B cell (primary cell): Measurements from ENCODE around the gene MSL1. TPM values are rescaled to one million over a fixed set of nuclear protein-coding genes. Genes with fewer than 3 reads are reported as not detected.

Experiments
- ATAC-seq: fragments of 200-7000 bp; cut with Tn5 transposase; one replicate; pipeline ENCODE4 v1.10.0; 2021; ENCODE audit warnings: low read depth, mild to moderate bottlenecking, moderate number of reproducible peaks, moderate library complexity
- CTCF ChIA-PET: fragments of 350-600 bp; sonication (Branson Sonifier 250); formaldehyde crosslinking; loops from one replicate; lab custom pipeline; 2021; ENCODE audit warnings: antibody characterized with exemption, inconsistent platforms; lab: Charles Lee
- POLR2A ChIA-PET: fragments of 350-600 bp; sonication (Branson Sonifier 250); formaldehyde crosslinking; loops from one replicate; lab custom pipeline; 2021; ENCODE audit warnings: antibody characterized with exemption; lab: Charles Lee
- DNase-seq: peaks from one replicate; pipeline ENCODE4 v3.0.0; 2013
- H2AFZ ChIP-seq: 2 replicates; pipeline ENCODE4 v1.6.1; 2012; ENCODE audit warnings: mild to moderate bottlenecking, low read depth, low read length; ENCODE audit not compliant: insufficient read depth, poor library complexity, severe bottlenecking
- H3K27ac ChIP-seq, 2 donors: 1 replicate in 1 of 2; 2 replicates in 1 of 2; pipeline ENCODE4 v1.5.1; 2012 to 2013; ENCODE audit warnings: low read length in 2 of 2, mild to moderate bottlenecking in 2 of 2, moderate library complexity in 1 of 2
- H3K27me3 ChIP-seq, 4 experiments: fragments of 200-600 bp in 1 of 4; sonication (generic) in 1 of 4; replicated peaks in 1 of 4; 1 replicate in 2 of 4; 2 replicates in 2 of 4; pipeline versions ENCODE4 v1.6.1 to v1.7.0; 2013 to 2016; ENCODE audit warnings: low read length in 3 of 4, mild to moderate bottlenecking in 2 of 4, mixed read lengths in 1 of 4, moderate library complexity in 1 of 4; ENCODE audit not compliant: insufficient read depth in 4 of 4, control insufficient read depth in 3 of 4; ENCODE audit errors: control extremely low read depth in 1 of 4
- H3K36me3 ChIP-seq, 2 experiments: replicated peaks in 1 of 2; 1 replicate in 1 of 2; 2 replicates in 1 of 2; pipeline versions ENCODE4 v1.6.1 to v1.7.1; 2013; ENCODE audit warnings: low read length in 1 of 2; ENCODE audit not compliant: insufficient read depth in 2 of 2, control insufficient read depth in 1 of 2; ENCODE audit errors: control extremely low read depth in 1 of 2, extremely low read depth in 1 of 2
- H3K4me1 ChIP-seq, 2 donors: fragments of 200-600 bp in 1 of 2; sonication (generic) in 1 of 2; 1 replicate in 1 of 2; 2 replicates in 1 of 2; pipeline versions ENCODE4 v1.5.1 to v1.6.1; 2013 to 2017; ENCODE audit warnings: low read length in 2 of 2; ENCODE audit not compliant: control insufficient read depth in 2 of 2, insufficient read depth in 2 of 2
- H3K4me2 ChIP-seq: replicated peaks from 2 replicates; pipeline ENCODE3; 2012; ENCODE audit warnings: mild to moderate bottlenecking, low read depth, low read length; ENCODE audit not compliant: poor library complexity, severe bottlenecking
- H3K4me3 ChIP-seq, 5 experiments: fragments of 200-600 bp in 1 of 5; sonication (generic) in 1 of 5; 1 replicate in 3 of 5; 2 replicates in 2 of 5; pipeline versions ENCODE4 v1.5.1 to v1.7.0; 2011 to 2016; ENCODE audit warnings: low read length in 4 of 5, mild to moderate bottlenecking in 4 of 5, low read depth in 2 of 5, control low read depth in 1 of 5, moderate library complexity in 1 of 5; ENCODE audit not compliant: insufficient read depth in 1 of 5; ENCODE audit errors: control extremely low read depth in 1 of 5, extremely low read depth in 1 of 5
- H3K79me2 ChIP-seq: fragments of 200-600 bp; sonication (generic); one replicate; pipeline ENCODE4 v1.6.0; 2016; ENCODE audit warnings: low read length; ENCODE audit not compliant: control insufficient read depth, insufficient read depth
- H3K9ac ChIP-seq: fragments of 200-600 bp; sonication (generic); 2 replicates; pipeline ENCODE4 v1.6.1; 2017; ENCODE audit warnings: mild to moderate bottlenecking, low read length, moderate library complexity
- H3K9me3 ChIP-seq, 3 donors: one replicate each; pipeline versions ENCODE4 v1.6.1 to v1.7.1; 2013; ENCODE audit warnings: low read length in 2 of 3; ENCODE audit not compliant: control insufficient read depth in 2 of 3, insufficient read depth in 1 of 3; ENCODE audit errors: control extremely low read depth in 1 of 3
- H4K20me1 ChIP-seq: 2 replicates; pipeline ENCODE4 v1.6.0; 2012; ENCODE audit warnings: mild to moderate bottlenecking, low read length; ENCODE audit not compliant: insufficient read depth, control insufficient read depth, poor library complexity, severe bottlenecking
- H3K27ac Mint-ChIP-seq: one replicate; pipeline ENCODE4 v1.8.0; 2021; ENCODE audit warnings: mixed read lengths
- H3K27me3 Mint-ChIP-seq: one replicate; pipeline ENCODE4 v1.8.0; 2021; ENCODE audit warnings: mixed read lengths
- H3K4me1 Mint-ChIP-seq: one replicate; pipeline ENCODE4 v1.8.0; 2021; ENCODE audit warnings: mixed read lengths
- H3K4me3 Mint-ChIP-seq: one replicate; pipeline ENCODE4 v1.8.0; 2021; ENCODE audit warnings: mixed read lengths
- H3K9me3 Mint-ChIP-seq: one replicate; pipeline ENCODE4 v1.8.0; 2022; ENCODE audit warnings: mixed read lengths; ENCODE audit not compliant: insufficient read depth
- CTCF ChIP-seq: fragments of 200-600 bp; IDR thresholded peaks from one replicate; pipeline ENCODE4 v1.8.0; 2022; ENCODE audit warnings: antibody characterized with exemption, mild to moderate bottlenecking
- EZH2 ChIP-seq: IDR thresholded peaks from 2 replicates; pipeline ENCODE4 v1.6.1; 2012; ENCODE audit warnings: borderline replicate concordance, low read depth, mild to moderate bottlenecking, moderate library complexity, low read length; ENCODE audit not compliant: insufficient read depth, poor library complexity, severe bottlenecking
- WGBS: methylation state at CpG from one replicate; pipeline ENCODE4 v1.1.5; 2013; ENCODE audit warnings: missing lambda C conversion rate; ENCODE audit not compliant: insufficient coverage; 5-methylcytosine and 5-hydroxymethylcytosine counted together
- intact Hi-C: fragments of 100-400 bp; cut with micrococcal nuclease; formaldehyde crosslinking; loops from one replicate; pipeline ENCODE4 v1.10.0; 2022
- polyA plus RNA-seq: library from polyadenylated mRNA; depleted of rRNA; stranded (reverse); fragments of >200 nt; gene quantifications from 2 replicates; pipeline ENCODE4 v1.2.3, GENCODE V29; 2012
- total RNA-seq, 2 donors: library from RNA; stranded (reverse); fragments of 120-200 nt in 1 of 2; gene quantifications; 1 replicate in 1 of 2; 2 replicates in 1 of 2; pipeline versions ENCODE4 v1.2.3 to v1.2.4, GENCODE V29; 2013 to 2022

MSL1 gene
- total and polyA plus RNA-seq, 2 donors (not counting 1 experiment from before 2014, with no cell fraction given): 80.1 to 129 TPM

GRCh38 chr17:40170325-40170724 is 48.6 kb downstream of the MSL1 start:
- ChIA-PET POLR2A (interaction anchor here (0.6 kb wide), 1 partner anchor 114 kb away, joined by 3 read pairs; no protein-coding TSS in a partner anchor), CTCF (interaction anchor here (0.7 to 2.6 kb wide), 8 partner anchors 12 to 157 kb away, joined by 3 to 19 read pairs (median 4); partner anchors contain the start of gene WIPF2)
- H3K4me3 ChIP-seq: no peak overlapping the region
- Mint-ChIP-seq H3K27me3 (no peaks in the 10 kb centered on the region), H3K9me3 (no peaks in the 10 kb centered on the region), H3K27ac (no peak overlapping the region), H3K4me3 (no peak overlapping the region), H3K4me1 (peaks cover 4% of the 10 kb centered on the region)
- intact Hi-C loops: no loop called here
- peaks cover 12% of the 10 kb centered on the region for H3K79me2 ChIP-seq
- H3K9ac ChIP-seq: no peak overlapping the region
- DNase-seq (no peak), ATAC-seq (no peak)
- peaks cover 3 to 68% of the 10 kb centered on the region in 2 experiments for H3K36me3 ChIP-seq
- H4K20me1 ChIP-seq: peaks cover 27% of the 10 kb centered on the region
- H3K4me1 ChIP-seq: no peaks in the 10 kb centered on the region
- H3K27ac ChIP-seq: no peak overlapping the region
- WGBS: 100% methylated on average over 1 of the region's 2 CpGs
- no peaks in the 10 kb centered on the region for H3K9me3 ChIP-seq
- H3K4me2 ChIP-seq: no peak overlapping the region
- H3K27me3 ChIP-seq: no peaks in the 10 kb centered on the region
- TF ChIP-seq CTCF (no peak), EZH2 (no peak)
- H2AFZ ChIP-seq: no peak overlapping the region

- Mint-ChIP-seq H3K27me3 (no peaks in the 10 kb centered on the region), H3K9me3 (no peaks in the 10 kb centered on the region), H3K27ac (no peak overlapping the region), H3K4me3 (no peak overlapping the region), H3K4me1 (peaks cover 6% of the 10 kb centered on the region)
- ChIA-PET CTCF (interaction anchor here (0.7 to 2.6 kb wide), 3 partner anchors 59 to 158 kb away, joined by 3 to 19 read pairs (median 7); no protein-coding TSS in a partner anchor), POLR2A (interaction anchor here (0.6 kb wide), 1 partner anchor 67 kb away, joined by 3 read pairs; no protein-coding TSS in a partner anchor)
- intact Hi-C loops: no loop called here
- DNase-seq (no peak), ATAC-seq (no peak)
- no peak for TF ChIP-seq CTCF
- no peak for TF ChIP-seq EZH2
- peaks cover 13% of the 10 kb centered on the region for H4K20me1 ChIP-seq
- no peak overlapping the region for H3K4me2 ChIP-seq
- H3K9me3 ChIP-seq: no peaks in the 10 kb centered on the region
- H3K9ac ChIP-seq: no peak overlapping the region
- H3K36me3 ChIP-seq: peaks cover 0 to 59% of the 10 kb centered on the region in 2 experiments
- no peaks in the 10 kb centered on the region for H3K27me3 ChIP-seq
- H3K27ac ChIP-seq: no peak overlapping the region
- H3K79me2 ChIP-seq: peaks cover 8% of the 10 kb centered on the region
- WGBS: no CpG with 5 or more reads among the region's 1 CpG
- peaks cover under 1 to 1% of the 10 kb centered on the region in 2 donors for H3K4me1 ChIP-seq
- H3K4me3 ChIP-seq: no peak overlapping the region
- no peak overlapping the region for H2AFZ ChIP-seq
These were observed 50.0 kb downstream of the MSL1 start for GRCh38 chr17:40171750-40172149.
